ENCODE results near the gene ZNF418. TPM values are rescaled to one million over a fixed set of nuclear protein-coding genes. Genes with fewer than 3 reads are reported as not detected.

Gene ZNF418
- total and polyA plus RNA-seq, 2 of the 13 experiments (the other 11 are each of a cell fraction or from before 2014, with no cell fraction given) = 0.07 to 0.27 TPM

DNA sequence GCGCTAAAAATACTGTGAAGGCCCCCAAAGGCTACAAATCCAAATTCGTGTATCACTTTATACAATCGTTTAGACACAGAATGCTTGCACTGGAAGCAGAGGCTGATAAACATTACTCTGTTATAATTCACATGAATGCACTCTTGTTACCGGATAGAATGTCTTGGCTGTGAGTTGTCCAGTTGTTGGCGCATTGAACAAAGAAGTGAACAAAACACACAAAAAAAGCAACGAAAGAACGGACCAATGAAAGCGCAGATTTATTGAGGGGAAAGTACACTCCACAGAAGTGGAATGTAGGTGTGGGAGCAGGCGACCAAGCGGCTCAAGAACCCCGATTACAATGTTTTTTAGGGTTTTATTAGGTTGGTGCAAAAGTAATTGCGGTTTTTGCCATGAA is 529 bp upstream of the ZNF418 start:
- H2AFZ ChIP-seq (ENCODE audit: low read length) = no peak overlapping the region
- H3K4me1 ChIP-seq (ENCODE audit: insufficient read depth, low read length) = no peaks in the 10 kb centered on the region
- DNase-seq (ENCODE audit: low spot score) (no peak), ATAC-seq (no peak), FAIRE-seq (no peak)
- ChIA-PET POLR2A (no interaction called here), CTCF (ENCODE audit: low intra/inter-chr PET ratio, low total read pairs) (no interaction called here)
- no peak for TF ChIP-seq RNF2 (conservative IDR thresholded peaks at IDR 0.05; ENCODE audit: low read depth)
- TF ChIP-seq ATF7 (IDR thresholded peaks at IDR 0.05) = no peak
- TF ChIP-seq ATF7 (CRISPR knock-in tag; IDR thresholded peaks at IDR 0.05) = no peak
- no peaks in the 10 kb centered on the region for H3K79me2 ChIP-seq (ENCODE audit: insufficient read depth, low read length)
- WGBS (ENCODE audit: low lambda C conversion rate) = 90% methylated on average over 12 of the region's 12 CpGs
- H3K27ac ChIP-seq (ENCODE audit: extremely low read length, insufficient read depth, low read length) = no peak overlapping the region
- H3K9ac ChIP-seq (ENCODE audit: insufficient read depth, low read depth, low read length) = no peak overlapping the region
- H3K4me3 ChIP-seq (replicated peaks in 1 of 3; ENCODE audit: insufficient read depth in 1 of 3, low read depth in 2 of 3, low read length in 3 of 3) = no peak overlapping the region
- no TSS peak for BruUV-seq (replicated peaks)
- no peaks in the 10 kb centered on the region for H3K27me3 ChIP-seq (ENCODE audit: control insufficient read depth in 1 of 2, insufficient read depth in 2 of 2, low read length in 2 of 2)
- intact Hi-C loops (cut with micrococcal nuclease; ENCODE audit: unreplicated experiment) = no loop called here
- no peak overlapping the region for H3K4me2 ChIP-seq (ENCODE audit: low read depth, low read length)
- H3K9me3 ChIP-seq (ENCODE audit: low read length) = peaks cover 50% of the 10 kb centered on the region
- H4K20me1 ChIP-seq (ENCODE audit: insufficient read depth, low read length) = no peaks in the 10 kb centered on the region
- H3K36me3 ChIP-seq (replicated peaks in 1 of 2; ENCODE audit: control insufficient read depth in 1 of 2, insufficient read depth in 2 of 2, low read length in 2 of 2) = peaks cover 0 to 5% of the 10 kb centered on the region in 2 experiments; a peak in 1 of 5 replicates
- in situ Hi-C loops (cut with HindIII; ENCODE audit: extremely low pct_ligation_motif_present, low pct_unique_long_range_greater_than_20kb) = no loop called here

GRCh38 chr19:57927587-57927986 is 7.6 kb downstream of the ZNF418 start:
- DNase-seq (ENCODE audit: low spot score) (no peak), ATAC-seq (no peak), FAIRE-seq (no peak)
- no peaks in the 10 kb centered on the region for H4K20me1 ChIP-seq (ENCODE audit: insufficient read depth, low read length)
- ChIA-PET CTCF (ENCODE audit: low intra/inter-chr PET ratio, low total read pairs) (no interaction called here), POLR2A (no interaction called here)
- no peaks in the 10 kb centered on the region for H3K4me1 ChIP-seq (ENCODE audit: insufficient read depth, low read length)
- intact Hi-C loops (cut with micrococcal nuclease; ENCODE audit: unreplicated experiment) (no loop called here), in situ Hi-C loops (cut with HindIII; ENCODE audit: extremely low pct_ligation_motif_present, low pct_unique_long_range_greater_than_20kb) (no loop called here)
- TF ChIP-seq, protein P1, sequence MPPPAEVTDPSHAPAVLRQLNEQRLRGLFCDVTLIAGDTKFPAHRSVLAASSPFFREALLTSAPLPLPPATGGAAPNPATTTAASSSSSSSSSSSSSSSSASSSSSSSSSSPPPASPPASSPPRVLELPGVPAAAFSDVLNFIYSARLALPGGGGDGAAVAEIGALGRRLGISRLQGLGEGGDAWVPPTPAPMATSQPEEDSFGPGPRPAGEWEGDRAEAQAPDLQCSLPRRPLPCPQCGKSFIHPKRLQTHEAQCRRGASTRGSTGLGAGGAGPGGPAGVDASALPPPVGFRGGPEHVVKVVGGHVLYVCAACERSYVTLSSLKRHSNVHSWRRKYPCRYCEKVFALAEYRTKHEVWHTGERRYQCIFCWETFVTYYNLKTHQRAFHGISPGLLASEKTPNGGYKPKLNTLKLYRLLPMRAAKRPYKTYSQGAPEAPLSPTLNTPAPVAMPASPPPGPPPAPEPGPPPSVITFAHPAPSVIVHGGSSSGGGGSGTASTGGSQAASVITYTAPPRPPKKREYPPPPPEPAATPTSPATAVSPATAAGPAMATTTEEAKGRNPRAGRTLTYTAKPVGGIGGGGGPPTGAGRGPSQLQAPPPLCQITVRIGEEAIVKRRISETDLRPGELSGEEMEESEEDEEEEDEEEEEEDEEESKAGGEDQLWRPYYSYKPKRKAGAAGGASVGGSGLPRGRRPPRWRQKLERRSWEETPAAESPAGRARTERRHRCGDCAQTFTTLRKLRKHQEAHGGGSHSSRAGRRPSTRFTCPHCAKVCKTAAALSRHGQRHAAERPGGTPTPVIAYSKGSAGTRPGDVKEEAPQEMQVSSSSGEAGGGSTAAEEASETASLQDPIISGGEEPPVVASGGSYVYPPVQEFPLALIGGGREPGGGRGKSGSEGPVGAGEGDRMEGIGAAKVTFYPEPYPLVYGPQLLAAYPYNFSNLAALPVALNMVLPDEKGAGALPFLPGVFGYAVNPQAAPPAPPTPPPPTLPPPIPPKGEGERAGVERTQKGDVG (CRISPR knock-in tag; IDR thresholded peaks at IDR 0.05; ENCODE audit: borderline replicate concordance) = no peak
- TF ChIP-seq HNRNPL (IDR thresholded peaks at IDR 0.05; ENCODE audit: low read depth, low read length) (no peak), NFYC (CRISPR knock-in tag; IDR thresholded peaks at IDR 0.05) (no peak), MEIS1 (CRISPR knock-in tag; IDR thresholded peaks at IDR 0.05; ENCODE audit: borderline replicate concordance) (no peak), ZNF143 (CRISPR knock-in tag; IDR thresholded peaks at IDR 0.05) (no peak), PHF5A (CRISPR knock-in tag; IDR thresholded peaks at IDR 0.05; ENCODE audit: low read depth, unreplicated experiment) (no peak)
- TF ChIP-seq, protein P2, sequence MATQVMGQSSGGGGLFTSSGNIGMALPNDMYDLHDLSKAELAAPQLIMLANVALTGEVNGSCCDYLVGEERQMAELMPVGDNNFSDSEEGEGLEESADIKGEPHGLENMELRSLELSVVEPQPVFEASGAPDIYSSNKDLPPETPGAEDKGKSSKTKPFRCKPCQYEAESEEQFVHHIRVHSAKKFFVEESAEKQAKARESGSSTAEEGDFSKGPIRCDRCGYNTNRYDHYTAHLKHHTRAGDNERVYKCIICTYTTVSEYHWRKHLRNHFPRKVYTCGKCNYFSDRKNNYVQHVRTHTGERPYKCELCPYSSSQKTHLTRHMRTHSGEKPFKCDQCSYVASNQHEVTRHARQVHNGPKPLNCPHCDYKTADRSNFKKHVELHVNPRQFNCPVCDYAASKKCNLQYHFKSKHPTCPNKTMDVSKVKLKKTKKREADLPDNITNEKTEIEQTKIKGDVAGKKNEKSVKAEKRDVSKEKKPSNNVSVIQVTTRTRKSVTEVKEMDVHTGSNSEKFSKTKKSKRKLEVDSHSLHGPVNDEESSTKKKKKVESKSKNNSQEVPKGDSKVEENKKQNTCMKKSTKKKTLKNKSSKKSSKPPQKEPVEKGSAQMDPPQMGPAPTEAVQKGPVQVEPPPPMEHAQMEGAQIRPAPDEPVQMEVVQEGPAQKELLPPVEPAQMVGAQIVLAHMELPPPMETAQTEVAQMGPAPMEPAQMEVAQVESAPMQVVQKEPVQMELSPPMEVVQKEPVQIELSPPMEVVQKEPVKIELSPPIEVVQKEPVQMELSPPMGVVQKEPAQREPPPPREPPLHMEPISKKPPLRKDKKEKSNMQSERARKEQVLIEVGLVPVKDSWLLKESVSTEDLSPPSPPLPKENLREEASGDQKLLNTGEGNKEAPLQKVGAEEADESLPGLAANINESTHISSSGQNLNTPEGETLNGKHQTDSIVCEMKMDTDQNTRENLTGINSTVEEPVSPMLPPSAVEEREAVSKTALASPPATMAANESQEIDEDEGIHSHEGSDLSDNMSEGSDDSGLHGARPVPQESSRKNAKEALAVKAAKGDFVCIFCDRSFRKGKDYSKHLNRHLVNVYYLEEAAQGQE (IDR thresholded peaks at IDR 0.05; ENCODE audit: borderline replicate concordance in 1 of 2, low read depth in 1 of 2, low read length in 2 of 2) = peak in 1 of 2 experiments; percentile 83; a peak in 3 of 4 replicates
- no peaks in the 10 kb centered on the region for H3K27me3 ChIP-seq (ENCODE audit: control insufficient read depth in 1 of 2, insufficient read depth in 2 of 2, low read length in 2 of 2)
- WGBS (ENCODE audit: low lambda C conversion rate) = 53% methylated on average over 4 of the region's 4 CpGs
- no peaks in the 10 kb centered on the region for H3K79me2 ChIP-seq (ENCODE audit: insufficient read depth, low read length)
- no peak overlapping the region for H3K9ac ChIP-seq (ENCODE audit: insufficient read depth, low read depth, low read length)
- no TSS peak for BruUV-seq (replicated peaks)
- H3K27ac ChIP-seq (ENCODE audit: extremely low read length, insufficient read depth, low read length) = no peak overlapping the region
- H2AFZ ChIP-seq (ENCODE audit: low read length) = no peak overlapping the region
- H3K4me3 ChIP-seq (replicated peaks in 1 of 3; ENCODE audit: insufficient read depth in 1 of 3, low read depth in 2 of 3, low read length in 3 of 3) = no peak overlapping the region
- H3K4me2 ChIP-seq (ENCODE audit: low read depth, low read length) = no peak overlapping the region
- H3K36me3 ChIP-seq (replicated peaks in 1 of 2; ENCODE audit: control insufficient read depth in 1 of 2, insufficient read depth in 2 of 2, low read length in 2 of 2) = no peaks in the 10 kb centered on the region
- H3K9me3 ChIP-seq (ENCODE audit: low read length) = peaks cover 10% of the 10 kb centered on the region; the same call in 1 of the 2 replicates

All from HepG2 (cell line).